Measurements from ENCODE around the gene ILKAP. TPM values are rescaled to one million over a fixed set of nuclear protein-coding genes. Genes with fewer than 3 reads are reported as not detected.
A peak's percentile ranks its signal among the peaks of the same experiment; 100 is the strongest.

Gene ILKAP
- total RNA-seq, 1 experiment from 2014 or later, result 53.4 TPM

DNA sequence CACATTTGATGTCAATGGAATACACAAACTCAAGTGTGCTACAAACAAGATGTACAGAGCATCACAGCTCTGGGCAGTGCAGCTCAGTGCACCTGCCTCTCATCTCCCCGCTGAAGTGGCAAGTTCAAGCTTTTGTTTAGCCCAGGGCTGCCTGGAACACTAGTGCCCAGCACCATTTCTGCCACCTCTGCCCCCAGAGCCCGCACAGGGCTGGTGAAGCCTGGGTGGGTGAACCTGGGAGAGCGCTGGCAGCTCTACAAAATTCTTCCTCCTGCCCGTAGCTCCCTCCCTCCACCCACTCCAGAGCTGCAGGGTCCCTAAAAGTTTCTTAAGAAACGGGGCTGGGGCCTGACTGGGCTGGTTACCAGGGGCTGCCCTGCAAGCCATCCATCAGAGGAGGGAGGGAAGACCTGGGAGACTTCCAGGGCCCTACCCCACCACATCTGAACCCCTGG lies 34.8 kb upstream of the ILKAP start:
- DNase-seq (ENCODE audit: low read depth, low spot score) (no peak), ATAC-seq (no peak)
- ChIA-PET POLR2A (no interaction called here), RAD21 (ENCODE audit: low non-redundant PET in 1 of 2, low total read pairs in 2 of 2, uncharacterized antibody in 2 of 2, unreplicated experiment in 2 of 2) (no interaction called here), CTCF (no interaction called here)
- no peak for TF ChIP-seq POLR2A (IDR thresholded peaks at IDR 0.05; ENCODE audit: borderline replicate concordance, extremely low read depth, insufficient read depth, insufficient read length)
- TF ChIP-seq, protein P1, sequence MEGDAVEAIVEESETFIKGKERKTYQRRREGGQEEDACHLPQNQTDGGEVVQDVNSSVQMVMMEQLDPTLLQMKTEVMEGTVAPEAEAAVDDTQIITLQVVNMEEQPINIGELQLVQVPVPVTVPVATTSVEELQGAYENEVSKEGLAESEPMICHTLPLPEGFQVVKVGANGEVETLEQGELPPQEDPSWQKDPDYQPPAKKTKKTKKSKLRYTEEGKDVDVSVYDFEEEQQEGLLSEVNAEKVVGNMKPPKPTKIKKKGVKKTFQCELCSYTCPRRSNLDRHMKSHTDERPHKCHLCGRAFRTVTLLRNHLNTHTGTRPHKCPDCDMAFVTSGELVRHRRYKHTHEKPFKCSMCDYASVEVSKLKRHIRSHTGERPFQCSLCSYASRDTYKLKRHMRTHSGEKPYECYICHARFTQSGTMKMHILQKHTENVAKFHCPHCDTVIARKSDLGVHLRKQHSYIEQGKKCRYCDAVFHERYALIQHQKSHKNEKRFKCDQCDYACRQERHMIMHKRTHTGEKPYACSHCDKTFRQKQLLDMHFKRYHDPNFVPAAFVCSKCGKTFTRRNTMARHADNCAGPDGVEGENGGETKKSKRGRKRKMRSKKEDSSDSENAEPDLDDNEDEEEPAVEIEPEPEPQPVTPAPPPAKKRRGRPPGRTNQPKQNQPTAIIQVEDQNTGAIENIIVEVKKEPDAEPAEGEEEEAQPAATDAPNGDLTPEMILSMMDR (IDR thresholded peaks at IDR 0.05 in 2 of 3, conservative IDR thresholded peaks at IDR 0.05 in 1 of 3; ENCODE audit: borderline replicate concordance in 1 of 3, insufficient read depth in 1 of 3, low read depth in 2 of 3, low read length in 2 of 3), result no peak
- no peak for TF ChIP-seq ELF1 (IDR thresholded peaks at IDR 0.05; ENCODE audit: borderline replicate concordance, low read depth)
- Histone ChIP-seq H4K20me1 (ENCODE audit: insufficient read depth) (no peaks in the 10 kb centered on the region), H3K4me2 (ENCODE audit: low read length) (peak overlapping the region; percentile 99), H3K9me3 (ENCODE audit: control insufficient read depth in 1 of 2, insufficient read depth in 1 of 2, low read depth in 1 of 2, low read length in 2 of 2) (no peaks in the 10 kb centered on the region), H3K79me2 (ENCODE audit: insufficient read depth, low read length) (no peaks in the 10 kb centered on the region; the same call in 1 of the 2 replicates), H3K4me1 (ENCODE audit: control insufficient read depth in 1 of 2, insufficient read depth in 2 of 2, low read length in 2 of 2) (peaks cover 15 to 35% of the 10 kb centered on the region in 2 experiments), H3K9ac (ENCODE audit: low read length) (peak overlapping the region; percentile 73; the same call in 1 of the 2 replicates), H3K4me3 (replicated peaks in 1 of 2; ENCODE audit: low read depth in 1 of 2, low read length in 2 of 2) (peak overlapping the region; percentile 56 to 69), H3K27me3 (ENCODE audit: insufficient read depth, low read length) (no peaks in the 10 kb centered on the region), H3K9me2 (ENCODE audit: insufficient read depth) (no peaks in the 10 kb centered on the region), H3K36me3 (ENCODE audit: control insufficient read depth in 1 of 2, insufficient read depth in 2 of 2, low read length in 2 of 2) (no peaks in the 10 kb centered on the region), H3K27ac (ENCODE audit: low read depth, low read length) (peak overlapping the region; percentile 16; the same call in 1 of the 2 replicates), H2AFZ (ENCODE audit: low read depth, low read length, poor library complexity, severe bottlenecking) (no peak overlapping the region)
- intact Hi-C loops (cut with micrococcal nuclease), result no loop called here
- BruUV-seq (replicated peaks), result TSS peak; percentile 92

DNA sequence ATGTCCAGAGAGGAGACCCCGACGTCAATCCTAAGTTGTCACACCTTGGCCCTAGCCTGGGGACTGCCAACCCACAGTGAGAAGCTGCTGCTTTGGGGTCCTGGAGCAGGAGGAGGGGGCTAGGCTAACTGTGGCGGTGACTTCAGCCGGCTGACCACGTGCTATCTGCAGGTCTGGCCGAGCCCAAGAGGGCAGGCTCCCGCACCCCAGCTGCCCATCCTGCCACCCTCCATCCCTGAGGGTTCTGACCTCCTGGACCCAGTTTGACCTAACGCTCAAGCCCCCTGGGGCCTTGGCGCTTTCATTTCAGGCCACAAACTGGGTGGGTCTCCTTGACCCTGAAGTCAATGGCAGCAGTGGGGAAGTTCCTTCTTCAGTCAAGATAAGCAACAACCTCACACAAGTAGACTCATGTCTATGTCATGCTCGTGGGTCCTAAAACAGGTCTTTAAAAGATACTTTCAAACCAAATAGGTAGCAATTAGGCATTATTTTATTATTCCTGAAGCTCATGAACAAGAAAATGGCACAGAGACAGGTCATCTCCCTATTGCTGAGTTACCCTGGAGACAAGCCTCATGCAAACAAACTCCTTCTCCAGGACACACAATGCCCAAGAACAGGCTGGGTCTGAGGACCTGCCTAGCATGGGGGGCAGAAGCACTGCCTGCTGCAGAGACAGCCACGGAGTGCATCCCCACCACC lies 34.1 kb upstream of the ILKAP start:
- ATAC-seq (no peak), DNase-seq (ENCODE audit: low read depth, low spot score) (no peak)
- no peak overlapping the region for H3K4me3 ChIP-seq (replicated peaks in 1 of 2; ENCODE audit: low read depth in 1 of 2, low read length in 2 of 2)
- ChIA-PET CTCF (no interaction called here), POLR2A (no interaction called here), RAD21 (ENCODE audit: low non-redundant PET in 1 of 2, low total read pairs in 2 of 2, uncharacterized antibody in 2 of 2, unreplicated experiment in 2 of 2) (no interaction called here)
- no peaks in the 10 kb centered on the region for H4K20me1 ChIP-seq (ENCODE audit: insufficient read depth)
- intact Hi-C loops (cut with micrococcal nuclease), result no loop called here
- no peaks in the 10 kb centered on the region for H3K27me3 ChIP-seq (ENCODE audit: insufficient read depth, low read length)
- no peaks in the 10 kb centered on the region; the same call in 1 of the 2 replicates for H3K79me2 ChIP-seq (ENCODE audit: insufficient read depth, low read length)
- H3K4me1 ChIP-seq (ENCODE audit: control insufficient read depth in 1 of 2, insufficient read depth in 2 of 2, low read length in 2 of 2), result peaks cover 15 to 35% of the 10 kb centered on the region in 2 experiments
- H3K9ac ChIP-seq (ENCODE audit: low read length), result no peak overlapping the region
- TF ChIP-seq EZH2 (IDR thresholded peaks at IDR 0.05) (no peak), POLR2AphosphoS5 (IDR thresholded peaks at IDR 0.05; ENCODE audit: low read depth, low read length) (0 out of 2 replicates have a peak, but pooled peaks have one; percentile 1), FOSL1 (IDR thresholded peaks at IDR 0.05; ENCODE audit: low read depth) (no peak), YY1 (IDR thresholded peaks at IDR 0.05; ENCODE audit: extremely low read depth, insufficient replicate concordance, low read depth, low read length) (no peak)
- no peak overlapping the region for H2AFZ ChIP-seq (ENCODE audit: low read depth, low read length, poor library complexity, severe bottlenecking)
- H3K9me2 ChIP-seq (ENCODE audit: insufficient read depth), result no peaks in the 10 kb centered on the region
- no peak overlapping the region for H3K4me2 ChIP-seq (ENCODE audit: low read length)
- H3K27ac ChIP-seq (ENCODE audit: low read depth, low read length), result no peak overlapping the region
- no TSS peak for BruUV-seq (replicated peaks)
- H3K36me3 ChIP-seq (ENCODE audit: control insufficient read depth in 1 of 2, insufficient read depth in 2 of 2, low read length in 2 of 2), result no peaks in the 10 kb centered on the region
- H3K9me3 ChIP-seq (ENCODE audit: control insufficient read depth in 1 of 2, insufficient read depth in 1 of 2, low read depth in 1 of 2, low read length in 2 of 2), result no peaks in the 10 kb centered on the region
